HepG2 (cell line): Measurements from ENCODE around the gene MAP3K9. TPM values are rescaled to one million over a fixed set of nuclear protein-coding genes. Genes with fewer than 3 reads are reported as not detected.

Experiments
- ATAC-seq: fragments of 200-7000 bp; cut with Tn5 transposase; 3 replicates; pipeline ENCODE4 v1.9.1; 2020; ENCODE audit warnings: mild to moderate bottlenecking, moderate library complexity
- BruUV-seq: library from RNA; stranded (reverse); fragments of 400-500 nt; replicated peaks from 2 replicates; lab custom pipeline; 2021; lab: Mats Ljungman, UMichigan
- CTCF ChIA-PET: fragments of 300-600 bp; formaldehyde crosslinking; extraction: SDS; loops from one replicate; lab custom pipeline; 2021; ENCODE audit warnings: low total read pairs, inconsistent platforms, low intra/inter-chr PET ratio; lab: Yijun Ruan, JAX
- POLR2A ChIA-PET: fragments of 350-600 bp; sonication (Branson Sonifier 250); formaldehyde crosslinking; loops from one replicate; lab custom pipeline; 2020; ENCODE audit warnings: antibody characterized with exemption, inconsistent platforms; lab: Yijun Ruan, JAX
- DNase-seq: peaks from one replicate; pipeline ENCODE4 v3.0.0-alpha.2; 2015; ENCODE audit warnings: low spot score
- FAIRE-seq: peaks from 3 replicates; lab custom pipeline; 2011; peaks lifted over from hg19 to GRCh38; lab: Jason Lieb, UNC
- H2AFZ ChIP-seq: one replicate; pipeline ENCODE4 v1.6.1; 2011; ENCODE audit warnings: low read length, inconsistent platforms
- H3K27ac ChIP-seq: fragments of 300-600 bp; 3 replicates; pipeline ENCODE4 v1.8.0; 2011; ENCODE audit warnings: mixed run types, mild to moderate bottlenecking, mixed read lengths, low read length, inconsistent platforms; ENCODE audit not compliant: insufficient read depth; ENCODE audit errors: extremely low read length
- H3K27me3 ChIP-seq, 2 experiments: fragments of 200-600 bp in 1 of 2; 2 replicates in 1 of 2; 3 replicates in 1 of 2; pipeline versions ENCODE4 v1.6.0 to v1.8.0; 2011; ENCODE audit warnings: low read length in 2 of 2, mild to moderate bottlenecking in 2 of 2, moderate library complexity in 2 of 2, inconsistent platforms in 1 of 2; ENCODE audit not compliant: insufficient read depth in 2 of 2, control insufficient read depth in 1 of 2
- H3K36me3 ChIP-seq, 2 experiments: fragments of 200-600 bp in 1 of 2; replicated peaks in 1 of 2; 2 replicates in 1 of 2; 3 replicates in 1 of 2; pipeline versions ENCODE4 v1.5.1 to v1.8.0; 2011; ENCODE audit warnings: low read length in 2 of 2, inconsistent platforms in 1 of 2; ENCODE audit not compliant: insufficient read depth in 2 of 2, control insufficient read depth in 1 of 2
- H3K4me1 ChIP-seq: 2 replicates; pipeline ENCODE4 v1.5.1; 2012; ENCODE audit warnings: low read length, inconsistent platforms; ENCODE audit not compliant: insufficient read depth
- H3K4me2 ChIP-seq: 2 replicates; pipeline ENCODE4 v1.6.0; 2011; ENCODE audit warnings: low read depth, low read length, inconsistent platforms
- H3K4me3 ChIP-seq, 3 experiments: fragments of 200-600 bp in 1 of 3; sonication (generic), shearing (Covaris generic) in 1 of 3; replicated peaks in 1 of 3; 2 replicates each; pipeline ENCODE4 v1.5.1; 2011 to 2016; ENCODE audit warnings: low read length in 3 of 3, inconsistent platforms in 2 of 3, low read depth in 2 of 3, mild to moderate bottlenecking in 2 of 3, control low read depth in 1 of 3, mixed read lengths in 1 of 3; ENCODE audit not compliant: insufficient read depth in 1 of 3
- H3K79me2 ChIP-seq: one replicate; pipeline ENCODE4 v1.6.1; 2011; ENCODE audit warnings: low read length, inconsistent platforms; ENCODE audit not compliant: insufficient read depth
- H3K9ac ChIP-seq: 2 replicates; pipeline ENCODE4 v1.6.0; 2011; ENCODE audit warnings: mild to moderate bottlenecking, low read depth, low read length, inconsistent platforms; ENCODE audit not compliant: insufficient read depth
- H3K9me3 ChIP-seq: 2 replicates; pipeline ENCODE4 v1.5.1; 2012; ENCODE audit warnings: mild to moderate bottlenecking, low read length
- H4K20me1 ChIP-seq: 2 replicates; pipeline ENCODE4 v1.6.0; 2011; ENCODE audit warnings: inconsistent platforms, mild to moderate bottlenecking, low read length, moderate library complexity; ENCODE audit not compliant: insufficient read depth
- DMAP1 ChIP-seq: IDR thresholded peaks from 2 replicates; pipeline ENCODE4 v1.6.1; 2016
- EED ChIP-seq: sonication (generic); formaldehyde crosslinking; IDR thresholded peaks from 2 replicates; pipeline ENCODE4 v1.5.0; 2020; ENCODE audit warnings: mild to moderate bottlenecking, missing genetic modification reagents
- HCFC1 ChIP-seq: fragments of 150-350 bp; IDR thresholded peaks from 2 replicates; pipeline ENCODE4 v1.6.1; 2014; ENCODE audit warnings: low read depth, low read length
- HOXA3 ChIP-seq: sonication (generic); formaldehyde crosslinking; IDR thresholded peaks from 2 replicates; pipeline ENCODE4 v1.5.0; 2020; ENCODE audit warnings: missing genetic modification reagents
- HOXA5 ChIP-seq: sonication (generic); formaldehyde crosslinking; IDR thresholded peaks from 2 replicates; pipeline ENCODE4 v1.4.0; 2020; ENCODE audit warnings: missing genetic modification reagents
- PBX3 ChIP-seq: sonication (generic); formaldehyde crosslinking; IDR thresholded peaks from 2 replicates; pipeline ENCODE4 v1.8.1; 2023; ENCODE audit warnings: missing genetic modification reagents, inconsistent platforms, borderline replicate concordance
- SAP130 ChIP-seq: IDR thresholded peaks from 2 replicates; pipeline ENCODE4 v1.6.1; 2016; ENCODE audit warnings: low read depth
- WIZ ChIP-seq: sonication (generic); formaldehyde crosslinking; IDR thresholded peaks from 2 replicates; pipeline ENCODE4 v1.5.1; 2020; ENCODE audit warnings: mild to moderate bottlenecking, missing genetic modification reagents
- ZBTB42 ChIP-seq: sonication (generic); formaldehyde crosslinking; IDR thresholded peaks from 2 replicates; pipeline ENCODE4 v1.5.0; 2020; ENCODE audit warnings: mild to moderate bottlenecking, missing genetic modification reagents
- ZNF557 ChIP-seq: sonication (generic); formaldehyde crosslinking; IDR thresholded peaks from 2 replicates; pipeline ENCODE4 v1.4.0; 2020; ENCODE audit warnings: missing genetic modification reagents
- ZNF775 ChIP-seq: sonication (generic); formaldehyde crosslinking; IDR thresholded peaks from 2 replicates; pipeline ENCODE4 v1.4.0; 2020; ENCODE audit warnings: missing genetic modification reagents, mild to moderate bottlenecking, moderate library complexity, borderline replicate concordance
- WGBS: methylation state at CpG from one replicate; pipeline ENCODE4 v1.1.6; 2017; ENCODE audit warnings: low lambda C conversion rate; 5-methylcytosine and 5-hydroxymethylcytosine counted together
- in situ Hi-C: cut with HindIII; loops from 2 replicates; pipeline ENCODE4 v1.10.0; 2017; ENCODE audit warnings: low pct_unique_long_range_greater_than_20kb; ENCODE audit not compliant: extremely low pct_ligation_motif_present
- intact Hi-C: fragments of 100-400 bp; cut with micrococcal nuclease; formaldehyde crosslinking; loops from one replicate; pipeline ENCODE4 v1.10.0; 2022; ENCODE audit not compliant: unreplicated experiment
- polyA plus RNA-seq, 8 experiments: library from polyadenylated mRNA; depleted of rRNA in 3 of 8; stranded (reverse) in 7 of 8; unstranded in 1 of 8; fragments of >200 nt; fragmentation: Illumina TruSeq in 4 of 8; extraction: Trizol in 4 of 8; gene quantifications; 2 replicates each; pipeline versions ENCODE4 v1.2.1 to v1.2.3, GENCODE V29; 2011 to 2016; ENCODE audit warnings: low read depth in 4 of 8, missing spikeins in 1 of 8, mixed read lengths in 1 of 8; ENCODE audit not compliant: insufficient read depth in 1 of 8
- total RNA-seq, 5 experiments: library from RNA; depleted of rRNA; stranded (reverse); fragments of >200 nt; fragmentation: Illumina TruSeq; extraction: Trizol; gene quantifications; 2 replicates each; pipeline ENCODE4 v1.2.3, GENCODE V29; 2016; ENCODE audit warnings: low read depth in 1 of 5
- TF ChIP-seq, protein P1 (sequence below): sonication (generic); formaldehyde crosslinking; IDR thresholded peaks from 2 replicates; pipeline ENCODE4 v1.8.1; 2022; ENCODE audit warnings: low read depth, mild to moderate bottlenecking, missing genetic modification reagents
- TF ChIP-seq, protein P2 (sequence below): IDR thresholded peaks from 2 replicates; pipeline ENCODE4 v1.6.1; 2016; ENCODE audit warnings: mild to moderate bottlenecking

The MAP3K9 gene
- total and polyA plus RNA-seq, 2 of the 13 experiments (the other 11 are each of a cell fraction or from before 2014, with no cell fraction given), result 4.3 to 4.5 TPM

GRCh38 chr14:70697701-70698100 lies 111.6 kb downstream of the MAP3K9 start:
- 7% methylated on average over 2 of the region's 2 CpGs for WGBS
- intact Hi-C loops, result no loop called here
- ATAC-seq (no peak), FAIRE-seq (no peak), DNase-seq (no peak)
- peaks cover 13% of the 10 kb centered on the region for H3K4me1 ChIP-seq
- no peaks in the 10 kb centered on the region for H3K36me3 ChIP-seq
- BruUV-seq, result no TSS peak
- in situ Hi-C loops, result no loop called here
- ChIA-PET POLR2A (no interaction called here), CTCF (no interaction called here)
- no peak overlapping the region for H2AFZ ChIP-seq
- no peak overlapping the region for H3K4me3 ChIP-seq
- no peaks in the 10 kb centered on the region for H4K20me1 ChIP-seq
- H3K9me3 ChIP-seq, result no peaks in the 10 kb centered on the region
- no peak overlapping the region for H3K27ac ChIP-seq
- no peaks in the 10 kb centered on the region; a peak in 1 of 5 replicates for H3K27me3 ChIP-seq
- TF ChIP-seq HOXA3 (CRISPR knock-in tag) (no peak), DMAP1 (CRISPR knock-in tag) (no peak), ZBTB42 (CRISPR knock-in tag) (no peak)
- H3K4me2 ChIP-seq, result no peak overlapping the region
- H3K79me2 ChIP-seq, result no peaks in the 10 kb centered on the region
- H3K9ac ChIP-seq, result no peak overlapping the region

DNA sequence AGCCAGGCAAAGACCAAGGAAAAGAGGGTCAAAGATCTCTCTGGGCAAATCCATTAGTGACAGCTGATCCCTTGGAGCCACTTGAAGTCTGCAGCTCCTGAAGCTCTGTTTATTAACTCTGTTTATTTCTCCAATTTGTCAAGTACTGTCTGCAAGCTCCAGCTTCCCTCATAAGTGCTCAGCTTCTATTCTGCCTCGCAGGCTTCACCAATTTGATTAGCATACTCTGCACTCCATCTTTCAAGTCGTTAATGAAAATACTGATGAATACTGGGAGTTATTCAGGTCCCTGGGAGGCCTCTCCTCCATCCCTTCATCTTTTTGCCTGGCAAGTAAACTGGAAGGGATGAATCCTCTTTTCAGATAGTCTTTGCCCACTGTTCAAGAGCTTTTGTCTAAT lies 113.3 kb downstream of the MAP3K9 start:
- no peak for DNase-seq
- no peaks in the 10 kb centered on the region for H3K9me3 ChIP-seq
- no peak for TF ChIP-seq ZNF557 (CRISPR knock-in tag)
- TF ChIP-seq, protein P1, sequence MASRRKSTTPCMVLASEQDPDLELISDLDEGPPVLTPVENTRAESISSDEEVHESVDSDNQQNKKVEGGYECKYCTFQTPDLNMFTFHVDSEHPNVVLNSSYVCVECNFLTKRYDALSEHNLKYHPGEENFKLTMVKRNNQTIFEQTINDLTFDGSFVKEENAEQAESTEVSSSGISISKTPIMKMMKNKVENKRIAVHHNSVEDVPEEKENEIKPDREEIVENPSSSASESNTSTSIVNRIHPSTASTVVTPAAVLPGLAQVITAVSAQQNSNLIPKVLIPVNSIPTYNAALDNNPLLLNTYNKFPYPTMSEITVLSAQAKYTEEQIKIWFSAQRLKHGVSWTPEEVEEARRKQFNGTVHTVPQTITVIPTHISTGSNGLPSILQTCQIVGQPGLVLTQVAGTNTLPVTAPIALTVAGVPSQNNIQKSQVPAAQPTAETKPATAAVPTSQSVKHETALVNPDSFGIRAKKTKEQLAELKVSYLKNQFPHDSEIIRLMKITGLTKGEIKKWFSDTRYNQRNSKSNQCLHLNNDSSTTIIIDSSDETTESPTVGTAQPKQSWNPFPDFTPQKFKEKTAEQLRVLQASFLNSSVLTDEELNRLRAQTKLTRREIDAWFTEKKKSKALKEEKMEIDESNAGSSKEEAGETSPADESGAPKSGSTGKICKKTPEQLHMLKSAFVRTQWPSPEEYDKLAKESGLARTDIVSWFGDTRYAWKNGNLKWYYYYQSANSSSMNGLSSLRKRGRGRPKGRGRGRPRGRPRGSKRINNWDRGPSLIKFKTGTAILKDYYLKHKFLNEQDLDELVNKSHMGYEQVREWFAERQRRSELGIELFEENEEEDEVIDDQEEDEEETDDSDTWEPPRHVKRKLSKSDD (CRISPR knock-in tag), result no peak
- TF ChIP-seq EED, result no peak
- no peak for TF ChIP-seq SAP130 (CRISPR knock-in tag)
- TF ChIP-seq ZNF775 (CRISPR knock-in tag), result no peak
- no peak for TF ChIP-seq PBX3
- TF ChIP-seq, protein P2, sequence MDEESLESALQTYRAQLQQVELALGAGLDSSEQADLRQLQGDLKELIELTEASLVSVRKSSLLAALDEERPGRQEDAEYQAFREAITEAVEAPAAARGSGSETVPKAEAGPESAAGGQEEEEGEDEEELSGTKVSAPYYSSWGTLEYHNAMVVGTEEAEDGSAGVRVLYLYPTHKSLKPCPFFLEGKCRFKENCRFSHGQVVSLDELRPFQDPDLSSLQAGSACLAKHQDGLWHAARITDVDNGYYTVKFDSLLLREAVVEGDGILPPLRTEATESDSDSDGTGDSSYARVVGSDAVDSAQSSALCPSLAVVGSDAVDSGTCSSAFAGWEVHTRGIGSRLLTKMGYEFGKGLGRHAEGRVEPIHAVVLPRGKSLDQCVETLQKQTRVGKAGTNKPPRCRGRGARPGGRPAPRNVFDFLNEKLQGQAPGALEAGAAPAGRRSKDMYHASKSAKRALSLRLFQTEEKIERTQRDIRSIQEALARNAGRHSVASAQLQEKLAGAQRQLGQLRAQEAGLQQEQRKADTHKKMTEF (CRISPR knock-in tag), result no peak
- no peak for TF ChIP-seq HCFC1
- TF ChIP-seq HOXA5 (CRISPR knock-in tag), result no peak
- TF ChIP-seq WIZ (CRISPR knock-in tag), result no peak
- TF ChIP-seq, all 625 proteins: peak for 0
- no peak overlapping the region for H3K4me2 ChIP-seq
- H3K9ac ChIP-seq, result no peak overlapping the region
- no peak overlapping the region for H3K4me3 ChIP-seq
- H3K27ac ChIP-seq, result no peak overlapping the region
- no peaks in the 10 kb centered on the region; a peak in 1 of 5 replicates for H3K27me3 ChIP-seq
- POLR2A ChIA-PET, result no interaction called here
- H3K36me3 ChIP-seq, result no peaks in the 10 kb centered on the region
- in situ Hi-C loops, result no loop called here
- peaks cover 13% of the 10 kb centered on the region for H3K4me1 ChIP-seq
- intact Hi-C loops, result no loop called here
- BruUV-seq, result no TSS peak
- whole genome bisulfite sequencing, result 11% methylated on average over 2 of the region's 2 CpGs
- CTCF ChIA-PET, result no interaction called here
- H2AFZ ChIP-seq, result no peak overlapping the region
- no peaks in the 10 kb centered on the region for H4K20me1 ChIP-seq
- FAIRE-seq (no peak), ATAC-seq (no peak)
- no peaks in the 10 kb centered on the region for H3K79me2 ChIP-seq
